ENCODE measurements around the gene ARHGEF28.

ARHGEF28 gene

DNA sequence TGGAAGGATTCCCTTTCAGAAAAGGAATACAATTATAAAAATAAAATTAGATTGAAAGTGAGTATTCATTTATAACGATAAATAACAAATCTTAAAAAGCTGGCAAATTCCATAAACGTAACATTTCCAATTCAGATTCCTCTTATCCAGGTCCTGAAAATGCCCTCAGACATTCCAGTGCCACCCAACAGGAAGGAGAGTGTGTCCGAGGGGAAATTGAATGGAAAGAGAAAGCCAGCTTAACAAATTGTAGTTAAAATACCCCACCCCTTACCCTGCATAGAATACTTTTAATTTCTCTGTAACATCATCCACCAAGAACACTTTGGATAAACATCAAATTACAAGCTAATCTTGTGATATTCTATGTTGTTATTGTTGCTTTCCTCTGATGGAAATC is 72.0 kb downstream of the ARHGEF28 start:
- no peak for DNase-seq (ENCODE audit: low read depth)

DNA sequence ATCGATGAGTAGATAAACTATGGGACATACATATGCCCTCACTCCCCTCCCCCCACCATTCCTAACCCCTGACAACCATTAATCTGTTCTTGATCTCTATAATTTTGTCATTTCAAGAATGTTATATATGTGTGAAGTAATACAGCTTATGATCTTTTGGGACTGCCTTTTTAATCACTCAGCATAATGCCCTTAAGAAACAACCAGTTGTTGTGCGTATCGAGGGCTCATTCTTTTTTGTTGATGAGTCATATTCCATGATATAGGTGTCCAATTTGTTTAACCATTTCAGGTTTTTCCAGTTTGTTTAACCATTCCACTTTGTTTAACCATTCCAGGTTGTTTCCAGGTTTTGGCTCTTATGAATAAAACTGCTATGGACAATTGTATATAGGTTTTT is 75.6 kb downstream of the ARHGEF28 start:
- DNase-seq (ENCODE audit: low read depth) = no peak

DNA sequence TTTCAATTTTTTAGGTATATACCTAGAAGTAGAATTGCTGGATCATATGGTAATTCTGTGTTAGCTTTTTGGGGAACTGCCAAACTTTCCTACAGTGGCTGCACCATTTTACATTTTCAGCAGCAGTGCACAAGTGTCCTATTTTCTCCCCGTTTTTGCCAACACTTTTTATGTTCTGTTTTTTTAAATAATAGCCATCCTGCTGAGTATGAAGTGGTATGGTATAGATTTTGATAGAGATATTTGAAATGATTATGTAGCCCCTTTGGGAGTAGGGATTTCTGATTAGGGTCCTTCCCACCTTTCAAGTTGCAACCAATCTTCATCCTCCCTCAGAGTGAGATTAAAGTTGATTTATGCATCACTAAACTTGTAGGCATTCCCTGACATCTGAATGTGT is 76.5 kb downstream of the ARHGEF28 start:
- DNase-seq (ENCODE audit: low read depth) = no peak

DNA sequence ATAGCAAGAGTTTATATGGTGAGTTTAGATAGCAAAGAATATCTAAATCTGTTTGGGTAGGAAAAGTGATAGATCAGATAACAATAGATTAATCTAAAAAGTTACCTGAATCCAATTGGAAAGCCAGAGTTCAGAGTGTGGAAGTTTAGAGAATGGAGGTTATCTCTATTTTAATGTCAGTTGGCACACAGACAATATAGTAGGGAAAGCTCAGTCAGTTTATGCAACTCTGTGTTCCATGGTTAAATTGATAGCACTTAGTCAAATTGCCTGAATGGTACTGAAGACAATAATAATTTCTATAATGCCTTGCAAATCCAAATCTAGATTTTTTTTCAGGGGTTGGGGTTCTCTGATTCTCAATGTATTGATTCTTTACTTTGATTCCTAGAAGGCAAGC is 77.0 kb downstream of the ARHGEF28 start:
- no peak for DNase-seq (ENCODE audit: low read depth)

DNA sequence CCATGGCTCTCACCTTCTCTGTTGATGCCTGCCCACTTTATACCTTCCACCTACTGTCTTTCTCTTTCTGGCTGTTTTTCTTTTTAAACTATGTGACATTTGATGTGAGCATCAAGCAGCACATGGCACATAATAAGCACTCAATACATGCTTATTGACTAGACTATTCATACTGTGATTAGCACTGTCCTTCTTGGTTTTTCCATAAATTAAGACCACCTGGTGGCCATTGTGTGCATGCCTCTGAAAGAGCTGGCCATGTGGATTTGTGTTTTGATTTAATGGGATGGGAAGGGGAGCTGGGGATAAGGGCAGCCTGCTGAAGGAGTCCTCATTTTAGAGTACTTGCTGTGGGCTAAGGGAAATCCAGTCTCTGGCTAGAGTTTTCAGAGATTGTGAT is 79.4 kb downstream of the ARHGEF28 start:
- DNase-seq (ENCODE audit: low read depth) = no peak

DNA sequence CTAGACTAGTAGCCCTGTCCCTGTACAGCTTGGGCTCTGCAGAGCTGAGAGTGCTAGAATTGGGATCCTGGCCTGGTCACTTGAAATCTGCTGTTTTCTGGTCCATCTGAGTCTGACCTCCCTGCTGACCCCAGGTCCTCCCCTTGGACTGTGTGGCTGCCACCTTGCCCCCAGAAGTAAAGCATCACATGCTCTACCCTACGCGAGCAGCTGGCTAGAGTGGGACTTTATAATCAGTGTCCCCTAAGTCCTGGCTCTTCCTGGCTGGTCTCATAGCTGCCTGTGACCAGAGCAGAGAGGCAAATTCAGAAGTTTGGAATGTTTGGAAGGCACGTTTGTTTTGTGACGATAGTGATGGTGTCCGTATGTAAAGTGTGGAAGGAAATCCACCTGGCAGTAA is 81.0 kb downstream of the ARHGEF28 start:
- no peak for DNase-seq (ENCODE audit: low read depth)

DNA sequence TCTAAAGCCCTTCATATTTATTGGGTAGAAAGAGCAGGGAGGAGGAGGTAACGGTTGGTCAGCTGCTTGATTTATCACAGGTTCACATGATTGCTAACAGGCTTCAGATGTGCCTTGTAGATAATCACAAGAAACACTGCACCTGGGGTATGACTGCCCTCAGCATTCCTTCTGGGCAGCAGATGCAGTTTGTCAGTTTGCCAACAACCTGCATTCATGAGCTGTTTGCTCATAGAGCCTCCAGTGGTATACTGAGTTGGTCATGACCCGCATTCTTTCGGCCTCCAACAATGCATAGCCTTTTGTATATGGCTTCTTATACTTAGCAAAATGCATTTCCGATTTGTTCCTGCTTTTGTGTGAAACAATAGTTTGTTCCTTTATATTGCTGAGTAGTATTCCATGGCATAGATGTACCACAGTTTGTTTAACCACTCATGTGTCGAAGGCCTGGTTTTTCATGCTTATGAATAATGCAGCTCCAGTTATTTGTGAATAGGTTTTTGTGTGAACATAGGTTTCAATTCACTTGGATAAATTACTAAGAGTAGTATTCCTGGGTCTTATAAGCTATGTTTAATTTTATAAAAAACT is 83.6 kb downstream of the ARHGEF28 start:
- DNase-seq (ENCODE audit: low read depth) = no peak

DNA sequence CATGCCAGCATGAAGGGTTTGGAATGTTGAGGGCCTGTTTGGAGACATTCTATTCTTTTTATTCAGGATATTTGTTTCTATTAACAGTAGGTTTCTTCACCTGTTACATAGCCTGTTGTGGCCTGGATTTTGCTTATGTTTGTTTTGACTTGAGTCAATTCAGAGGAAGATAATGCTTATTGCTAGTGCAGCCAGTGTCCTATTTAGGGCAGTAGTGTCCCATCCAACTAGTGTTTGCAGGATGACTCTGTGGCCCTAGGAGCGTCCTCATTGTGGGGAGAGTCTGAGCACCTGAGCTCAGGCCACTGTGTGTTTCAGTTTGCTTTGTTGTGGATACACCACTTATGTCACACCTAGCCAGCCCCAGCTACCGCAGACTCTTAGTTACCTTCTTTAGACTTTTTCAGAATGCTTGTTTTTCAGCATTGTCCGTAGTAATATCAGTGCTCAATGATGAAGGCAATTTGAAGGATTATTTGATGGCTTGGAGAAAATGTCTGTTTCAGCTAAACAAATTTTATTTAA is 90.3 kb downstream of the ARHGEF28 start:
- DNase-seq (ENCODE audit: low read depth) = no peak

DNA sequence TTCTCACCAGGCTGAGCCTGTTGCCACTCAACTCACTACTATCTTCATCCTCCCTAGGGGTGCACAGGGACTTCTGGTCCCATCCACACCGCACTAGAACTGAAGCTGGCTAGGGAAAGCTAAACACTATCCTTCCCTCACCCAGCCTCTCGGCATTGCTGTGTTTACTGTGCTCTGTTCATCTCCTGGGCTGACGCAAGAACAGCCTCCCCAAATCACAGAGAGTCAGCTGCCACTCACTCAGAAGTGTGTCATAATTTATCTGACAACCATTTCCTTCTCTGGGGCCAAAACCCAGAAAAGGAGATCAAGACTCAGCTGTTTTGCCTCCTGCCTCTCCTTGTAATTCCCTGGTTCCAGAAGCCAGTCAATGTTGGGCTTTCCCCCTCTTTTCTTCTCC is 92.8 kb downstream of the ARHGEF28 start:
- no peak for DNase-seq (ENCODE audit: low read depth)

DNA sequence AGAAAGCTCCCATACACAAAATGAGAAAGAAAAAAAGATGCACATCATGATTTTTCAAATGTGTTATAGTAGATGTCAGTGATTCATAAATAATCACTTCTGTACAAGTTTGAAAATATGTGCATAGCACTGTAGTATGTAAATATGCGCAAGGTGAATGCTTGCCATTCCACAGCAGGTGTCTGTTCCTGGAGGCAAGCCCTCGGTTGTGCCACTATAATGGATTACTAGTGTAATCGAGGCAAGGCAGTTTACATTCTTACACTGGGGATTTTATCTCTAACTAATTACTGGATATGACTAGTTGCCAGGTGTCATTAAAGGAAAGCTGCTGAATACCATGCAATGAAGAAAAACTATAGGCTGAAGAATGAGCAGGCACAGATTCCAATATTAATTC is 93.6 kb downstream of the ARHGEF28 start:
- DNase-seq (ENCODE audit: low read depth) = no peak

DNA sequence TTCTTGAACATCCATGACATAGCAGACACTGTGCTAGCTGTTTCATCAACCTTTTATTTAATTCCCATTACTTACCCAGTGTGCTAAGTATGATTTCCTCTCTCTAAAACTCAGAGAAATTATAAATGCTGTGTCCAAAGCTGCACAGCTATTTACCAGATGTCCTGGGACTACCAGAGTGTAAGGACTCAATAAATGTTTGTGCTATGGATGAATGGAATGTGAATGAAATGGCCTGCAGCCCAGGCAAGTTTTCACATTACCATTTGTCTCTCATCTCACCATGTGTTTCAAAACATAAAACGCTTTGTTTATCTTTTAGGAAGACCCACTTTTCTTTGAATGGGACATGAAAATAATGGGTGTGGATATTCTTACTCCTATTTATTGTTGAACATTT is 96.2 kb downstream of the ARHGEF28 start:
- no peak for DNase-seq (ENCODE audit: low read depth)

DNA sequence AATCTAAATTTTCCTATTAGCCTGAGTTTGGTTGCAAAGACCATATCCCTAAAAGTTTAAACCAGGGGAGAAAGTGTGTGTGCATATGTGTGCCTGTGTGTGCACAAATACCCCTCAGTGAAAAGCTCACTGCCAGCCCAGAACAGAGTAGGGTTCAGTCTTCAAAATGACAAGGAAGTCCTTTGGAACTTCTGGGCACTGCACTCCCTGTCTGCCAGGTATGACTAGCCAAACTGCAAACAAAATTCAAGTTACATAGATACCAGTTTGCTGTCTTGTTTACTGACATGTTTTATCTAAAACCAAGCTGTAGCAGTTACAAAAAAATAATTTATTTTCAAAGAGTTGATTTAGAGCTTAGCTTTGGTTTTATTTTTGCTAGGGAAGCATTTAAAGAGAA is 100.1 kb downstream of the ARHGEF28 start:
- no peak for DNase-seq (ENCODE audit: low read depth)

DNA sequence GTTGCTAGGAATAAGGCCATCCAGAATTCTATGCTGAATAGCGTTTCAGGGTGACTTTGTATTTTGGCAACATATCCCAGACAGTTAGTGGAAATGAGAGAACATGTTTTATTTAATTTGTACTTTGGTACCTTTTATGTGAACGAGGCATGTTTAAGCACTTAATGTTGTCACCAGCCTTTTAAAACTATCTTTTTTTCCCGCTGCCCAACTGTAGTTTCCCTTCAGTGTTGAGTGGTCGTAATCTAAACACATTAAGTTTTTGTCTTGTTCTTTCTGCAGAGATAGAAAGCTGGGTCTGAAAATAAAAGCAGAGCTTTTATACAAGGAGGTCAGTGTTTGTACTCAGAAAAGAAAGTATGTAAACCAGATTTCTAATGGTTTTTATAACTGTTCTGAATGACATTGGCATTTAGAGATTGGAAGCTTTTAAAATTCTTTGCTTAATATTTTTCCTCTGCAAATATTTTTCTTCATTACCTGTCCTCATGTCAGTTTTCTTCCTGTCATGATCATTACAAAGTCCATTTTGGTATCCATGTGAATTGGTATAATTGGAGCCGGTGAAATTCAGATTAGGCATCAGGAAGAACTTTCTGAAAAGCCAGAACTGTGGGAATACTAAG is 100.7 kb downstream of the ARHGEF28 start:
- DNase-seq (ENCODE audit: low read depth) = no peak

DNA sequence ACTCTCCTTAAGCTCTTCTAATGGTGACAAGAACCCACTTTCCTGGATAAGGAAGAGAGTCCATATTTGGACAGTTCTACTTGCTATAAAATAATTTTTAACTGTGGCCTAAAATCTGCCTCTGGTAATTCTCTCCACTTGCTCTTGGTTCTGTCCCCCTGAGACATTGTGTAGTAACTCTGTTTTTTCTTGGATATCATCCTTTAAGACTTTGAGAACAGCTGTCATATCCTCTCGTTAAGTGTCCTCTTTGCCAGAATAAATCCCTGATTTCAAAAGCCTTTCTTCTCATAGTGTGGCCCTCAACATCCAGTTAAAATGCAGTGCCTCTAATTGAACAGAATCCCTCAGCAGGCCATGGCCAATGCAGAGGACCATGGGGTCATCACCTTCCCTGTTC is 101.5 kb downstream of the ARHGEF28 start:
- no peak for DNase-seq (ENCODE audit: low read depth)

DNA sequence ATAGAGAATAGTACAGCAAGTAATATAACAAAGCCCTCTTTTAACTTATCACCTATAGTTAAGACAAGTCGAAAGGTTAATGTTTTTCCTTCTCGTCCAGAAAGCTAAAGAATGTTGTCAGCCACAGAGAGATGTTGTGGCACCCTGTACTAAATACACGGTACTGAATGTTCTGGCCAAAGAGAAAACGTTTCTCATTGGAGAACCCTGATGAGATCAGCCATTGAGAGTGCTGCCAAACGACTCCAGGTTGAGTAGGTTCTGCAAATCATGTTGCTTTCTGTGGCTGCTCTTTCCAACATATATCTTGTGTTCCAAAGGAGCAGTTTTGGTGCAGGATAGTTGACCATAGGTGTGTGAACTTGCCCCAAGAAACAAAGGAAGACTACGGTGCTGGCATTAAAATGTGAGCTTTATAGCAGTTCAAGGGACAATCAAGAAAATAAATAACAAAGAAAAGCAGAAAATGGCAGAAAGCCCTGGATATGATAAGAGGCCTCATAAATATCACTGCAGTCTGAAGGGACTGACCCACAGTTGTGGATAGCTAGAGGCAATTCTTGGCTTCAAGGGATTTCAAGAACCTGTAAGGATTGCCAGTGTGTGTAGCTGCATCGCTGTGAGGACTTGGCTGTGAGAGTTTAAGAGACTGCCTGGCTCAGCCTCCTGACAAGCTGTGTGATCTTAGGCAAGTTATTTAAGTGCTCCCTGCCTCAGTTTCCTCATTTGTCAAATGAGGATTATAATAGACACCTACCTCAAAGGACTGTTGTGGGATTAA is 102.7 kb downstream of the ARHGEF28 start:
- no peak for DNase-seq (ENCODE audit: low read depth)

DNA sequence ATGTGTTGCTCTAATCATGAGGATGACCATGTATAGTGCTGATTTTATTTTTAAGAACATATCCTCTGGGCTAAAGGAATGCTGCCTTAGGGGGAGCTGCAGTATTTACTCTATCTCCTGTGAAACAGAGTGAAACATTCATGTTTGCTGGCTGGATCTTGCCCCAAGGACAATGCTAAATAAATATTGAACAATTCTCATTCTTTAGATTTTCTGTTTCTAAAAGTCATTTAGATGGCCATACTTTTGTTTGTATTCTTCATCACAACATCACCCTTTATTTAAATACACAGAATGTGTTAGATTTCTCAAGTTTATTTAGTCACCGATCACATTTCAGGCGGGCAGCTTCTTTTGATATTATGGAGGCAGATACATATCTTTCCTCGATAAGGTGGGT is 103.3 kb downstream of the ARHGEF28 start:
- no peak for DNase-seq (ENCODE audit: low read depth)

DNA sequence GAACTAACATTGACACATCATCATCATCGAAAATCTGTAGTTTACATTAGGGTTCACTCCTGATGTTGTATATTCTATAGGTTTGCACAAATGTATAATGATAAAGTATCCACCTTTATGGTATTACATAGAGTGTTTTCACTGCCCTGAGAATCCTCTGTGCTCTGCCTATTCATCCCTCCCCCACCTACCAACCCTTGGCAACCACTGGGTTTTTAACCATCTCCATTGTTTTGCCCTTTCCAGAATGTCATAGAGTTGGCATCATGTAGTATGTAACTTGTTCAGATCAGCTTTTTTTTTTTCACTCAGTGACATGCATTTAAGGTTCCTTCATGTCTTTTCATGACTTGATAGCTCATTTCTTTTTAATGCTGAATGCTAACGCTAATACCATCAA is 106.0 kb downstream of the ARHGEF28 start:
- no peak for DNase-seq (ENCODE audit: low read depth)

DNA sequence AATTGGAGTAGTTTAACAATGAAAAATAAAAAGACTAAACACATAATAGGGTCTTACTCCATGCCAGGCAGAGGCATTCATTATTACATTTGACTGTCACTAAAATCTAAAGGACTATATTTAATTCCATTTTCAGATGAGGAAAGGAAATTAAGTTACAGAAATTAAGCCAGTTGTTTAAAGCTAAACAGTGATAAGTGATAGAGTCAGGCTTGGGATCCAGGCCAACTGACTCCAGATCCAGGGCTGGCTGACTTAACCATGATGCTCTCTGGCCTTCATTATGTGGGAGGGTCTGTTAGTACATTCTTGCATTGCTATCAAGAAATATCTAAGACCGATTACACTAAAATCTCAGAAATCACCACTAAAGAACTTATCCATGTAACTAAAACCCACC is 107.2 kb downstream of the ARHGEF28 start:
- DNase-seq (ENCODE audit: low read depth) = no peak

DNA sequence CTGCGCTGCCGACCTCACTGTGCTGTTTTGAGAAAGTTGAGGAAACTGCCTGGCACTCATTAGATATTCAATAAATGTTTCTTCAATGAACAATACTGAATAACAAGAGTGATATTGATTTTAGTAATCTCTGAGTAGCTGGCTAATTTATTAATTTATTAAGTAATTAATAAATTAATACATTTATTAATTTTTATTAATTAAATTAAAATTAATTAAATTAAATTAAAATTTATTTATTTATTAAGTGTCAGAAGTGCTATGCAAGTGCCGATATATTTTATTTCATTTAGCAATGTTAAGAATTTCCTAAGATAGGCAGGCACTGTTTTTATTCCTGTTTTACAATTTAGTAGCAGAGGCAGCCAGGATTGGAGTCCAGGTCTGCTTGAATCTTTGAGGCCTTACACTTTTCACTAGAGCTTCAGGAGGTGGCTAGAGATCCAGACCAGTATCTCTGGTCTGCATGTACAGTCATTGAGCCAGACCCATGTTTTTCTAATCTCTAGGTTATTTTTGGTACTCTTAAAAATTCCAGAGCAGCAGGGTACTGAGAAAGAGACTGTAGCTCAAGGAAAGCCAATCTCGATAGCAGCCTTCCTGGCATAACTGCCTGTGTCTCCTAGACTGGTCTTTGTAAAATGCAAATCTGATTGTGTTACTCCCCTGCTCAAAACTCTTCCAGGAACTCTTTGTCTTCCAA is 109.2 kb downstream of the ARHGEF28 start:
- DNase-seq (ENCODE audit: low read depth) = no peak

DNA sequence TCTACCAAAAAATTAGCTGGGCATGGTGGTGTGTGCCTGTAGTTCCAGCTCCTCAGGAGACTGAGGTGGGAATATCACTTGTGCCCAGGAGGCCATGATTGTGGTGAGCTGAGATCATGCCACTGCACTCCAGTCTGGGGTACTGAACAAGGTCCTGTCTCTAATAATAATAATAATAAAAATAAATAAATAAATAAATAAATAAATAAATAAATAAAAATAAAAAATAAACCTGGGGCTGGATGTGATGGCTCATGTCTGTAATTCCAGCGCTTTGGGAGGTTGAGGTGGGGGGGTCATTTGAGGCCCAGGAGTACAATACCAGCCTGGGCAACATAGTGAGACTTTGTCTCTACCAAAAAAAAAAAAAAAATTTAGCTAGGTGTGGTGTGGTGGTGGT is 113.7 kb downstream of the ARHGEF28 start:
- no peak for DNase-seq (ENCODE audit: low read depth)

DNA sequence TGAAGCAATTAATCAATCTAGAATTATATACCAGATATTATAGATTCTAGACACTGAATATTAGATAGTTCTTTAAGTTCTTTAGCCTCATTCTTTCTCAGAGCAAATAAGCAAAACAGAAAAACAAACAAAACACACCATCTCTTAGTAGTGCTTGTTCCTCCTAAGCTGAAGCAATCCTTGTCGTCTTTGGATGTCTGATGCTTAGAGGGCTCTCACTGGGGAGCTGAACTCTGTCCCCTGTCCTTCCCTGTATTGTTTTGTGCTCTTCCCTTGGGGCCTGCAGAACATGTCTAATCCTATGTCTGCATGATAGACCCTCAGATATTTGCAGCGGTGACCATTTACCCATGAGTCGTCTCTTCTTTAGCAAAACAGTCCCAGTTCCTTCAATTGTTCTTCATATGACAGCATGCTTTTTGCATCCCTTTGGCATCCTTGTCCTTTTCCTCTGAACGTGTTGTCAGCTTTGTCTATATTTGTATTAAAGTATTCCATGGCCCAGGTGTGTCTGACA is 114.3 kb downstream of the ARHGEF28 start:
- no peak for DNase-seq (ENCODE audit: low read depth)

DNA sequence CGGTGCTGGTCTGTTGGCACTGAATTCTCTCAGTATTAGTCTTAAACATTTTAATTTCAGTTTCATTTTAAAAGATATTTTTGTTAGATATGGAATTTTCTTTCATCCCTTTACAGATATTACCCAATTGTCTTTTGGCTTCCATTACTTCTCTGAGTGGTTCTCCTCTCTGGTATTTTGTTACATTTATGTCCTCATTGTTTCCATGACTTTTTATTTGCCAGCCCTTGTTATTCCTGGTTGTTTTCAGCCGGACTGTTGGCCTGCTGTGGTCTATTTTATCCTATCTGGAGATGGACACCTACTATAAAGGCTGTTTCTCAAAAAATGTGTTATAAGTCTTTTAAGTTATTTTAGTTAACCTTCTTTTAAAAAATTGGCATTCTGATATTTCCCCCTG is 117.2 kb downstream of the ARHGEF28 start:
- DNase-seq (ENCODE audit: low read depth) = no peak

DNA sequence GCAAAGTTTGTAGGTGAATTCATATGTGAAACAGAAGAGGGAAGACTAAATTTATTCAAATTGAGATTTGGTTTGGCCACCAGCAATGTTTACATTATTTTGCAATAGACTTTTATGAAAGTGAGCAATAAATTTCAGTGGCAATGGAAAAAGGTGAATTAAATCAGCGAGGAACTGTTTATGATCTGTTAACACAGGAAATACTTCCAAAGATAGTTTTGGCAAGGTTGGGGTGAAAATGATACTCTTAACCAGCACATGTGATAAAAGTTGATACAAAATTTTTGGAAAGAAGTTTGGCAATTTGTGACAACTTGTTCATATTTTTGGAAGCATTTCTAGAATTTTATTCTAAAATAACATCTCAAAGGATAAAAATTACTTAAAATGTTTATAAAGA is 119.8 kb downstream of the ARHGEF28 start:
- DNase-seq (ENCODE audit: low read depth) = no peak

Measured in stimulated activated CD8-positive, alpha-beta memory T cell treated with anti-CD3 and anti-CD28 coated beads, Interleukin-7, amount 100 ng/mL, for 24 hours (primary cell).